HEK293 (cell line): ENCODE data around the gene HSD3B1.

Experiments used
- CTCF ChIA-PET: fragments of 350-600 bp; formaldehyde crosslinking; extraction: SDS; loops from one replicate; lab custom pipeline; 2021; ENCODE audit warnings: antibody characterized with exemption; lab: Yijun Ruan, JAX
- POLR2A ChIA-PET: fragments of 300-600 bp; formaldehyde crosslinking; extraction: SDS; loops from one replicate; lab custom pipeline; 2020; ENCODE audit warnings: antibody characterized with exemption, inconsistent platforms; lab: Yijun Ruan, JAX
- H3K27ac ChIP-seq: fragments of 200-500 bp; sonication (Bioruptor generic); 2 replicates; pipeline ENCODE4 v1.5.1; 2014; ENCODE audit warnings: low read depth, low read length, control low read depth, inconsistent platforms; ENCODE audit errors: extremely low read depth
- H3K36me3 ChIP-seq, 2 experiments: fragments of 200-500 bp in 1 of 2; sonication (Bioruptor generic) in 1 of 2; 1 replicate in 1 of 2; 2 replicates in 1 of 2; pipeline ENCODE4 v1.5.1; 2014 to 2017; ENCODE audit warnings: inconsistent platforms in 2 of 2, low read length in 2 of 2; ENCODE audit not compliant: control insufficient read depth in 2 of 2, insufficient read depth in 1 of 2
- H3K4me1 ChIP-seq: fragments of 200-500 bp; sonication (Bioruptor generic); 2 replicates; pipeline ENCODE4 v1.5.1; 2014; ENCODE audit warnings: mild to moderate bottlenecking, low read length, inconsistent platforms; ENCODE audit not compliant: control insufficient read depth, insufficient read depth
- H3K4me3 ChIP-seq: 2 replicates; pipeline ENCODE4 v1.5.1; 2011; ENCODE audit warnings: low read depth, mild to moderate bottlenecking, control low read depth, low read length, moderate library complexity
- H3K9me3 ChIP-seq: fragments of 200-500 bp; sonication (Bioruptor generic); 2 replicates; pipeline ENCODE4 v1.5.1; 2014; ENCODE audit warnings: low read depth, low read length, inconsistent platforms; ENCODE audit not compliant: control insufficient read depth, insufficient read depth
- GLIS2 ChIP-seq: fragments of 450-650 bp; formaldehyde crosslinking; IDR thresholded peaks from 2 replicates; pipeline ENCODE4 v1.5.1; 2016; ENCODE audit warnings: missing biosample characterization, missing genetic modification characterization
- HOXD13 ChIP-seq: sonication (generic); formaldehyde crosslinking; IDR thresholded peaks from 2 replicates; pipeline ENCODE4 v1.8.0; 2022; ENCODE audit warnings: missing genetic modification reagents, borderline replicate concordance
- KLF1 ChIP-seq: fragments of 450-650 bp; formaldehyde crosslinking; IDR thresholded peaks from 2 replicates; pipeline ENCODE4 v1.5.1; 2016; ENCODE audit warnings: missing biosample characterization, missing genetic modification characterization
- KLF7 ChIP-seq: fragments of 450-650 bp; formaldehyde crosslinking; IDR thresholded peaks from 2 replicates; pipeline ENCODE4 v1.5.1; 2016; ENCODE audit warnings: missing biosample characterization, missing genetic modification characterization, borderline replicate concordance
- MYNN ChIP-seq: fragments of 450-650 bp; formaldehyde crosslinking; IDR thresholded peaks from 2 replicates; pipeline ENCODE4 v1.5.1; 2016; ENCODE audit warnings: missing biosample characterization, missing genetic modification characterization, borderline replicate concordance
- OSR2 ChIP-seq: fragments of 450-650 bp; formaldehyde crosslinking; IDR thresholded peaks from 2 replicates; pipeline ENCODE4 v1.5.1; 2016; ENCODE audit warnings: missing biosample characterization, missing genetic modification characterization
- WT1 ChIP-seq: fragments of 450-650 bp; formaldehyde crosslinking; IDR thresholded peaks from 2 replicates; pipeline ENCODE4 v1.5.1; 2016; ENCODE audit warnings: missing biosample characterization, missing genetic modification characterization
- ZBTB48 ChIP-seq: fragments of 450-650 bp; formaldehyde crosslinking; IDR thresholded peaks from 2 replicates; pipeline ENCODE4 v1.5.1; 2016; ENCODE audit warnings: missing biosample characterization, missing genetic modification characterization
- ZEB2 ChIP-seq: fragments of 450-650 bp; formaldehyde crosslinking; IDR thresholded peaks from 2 replicates; pipeline ENCODE4 v1.5.1; 2016; ENCODE audit warnings: missing biosample characterization, missing genetic modification characterization
- ZFP41 ChIP-seq: fragments of 450-650 bp; formaldehyde crosslinking; IDR thresholded peaks from 2 replicates; pipeline ENCODE4 v1.5.1; 2016; ENCODE audit warnings: missing biosample characterization, missing genetic modification characterization, borderline replicate concordance
- ZIC2 ChIP-seq: fragments of 450-650 bp; formaldehyde crosslinking; IDR thresholded peaks from 2 replicates; pipeline ENCODE4 v1.5.1; 2016; ENCODE audit warnings: missing biosample characterization, missing genetic modification characterization
- ZNF175 ChIP-seq: fragments of 450-650 bp; formaldehyde crosslinking; IDR thresholded peaks from 2 replicates; pipeline ENCODE4 v1.5.1; 2016; ENCODE audit warnings: missing biosample characterization, missing genetic modification characterization
- ZNF184 ChIP-seq: fragments of 450-650 bp; IDR thresholded peaks from 2 replicates; pipeline ENCODE4 v1.5.1; 2018; ENCODE audit warnings: missing biosample characterization, mild to moderate bottlenecking, missing genetic modification characterization
- ZNF202 ChIP-seq: fragments of 450-650 bp; formaldehyde crosslinking; IDR thresholded peaks from 2 replicates; pipeline ENCODE4 v1.5.1; 2016; ENCODE audit warnings: missing biosample characterization, missing genetic modification characterization, borderline replicate concordance
- ZNF266 ChIP-seq: fragments of 450-650 bp; formaldehyde crosslinking; IDR thresholded peaks from 2 replicates; pipeline ENCODE4 v1.5.1; 2016; ENCODE audit warnings: missing biosample characterization, missing genetic modification characterization, low read depth
- ZNF311 ChIP-seq: fragments of 450-650 bp; formaldehyde crosslinking; IDR thresholded peaks from 2 replicates; pipeline ENCODE4 v1.5.1; 2017; ENCODE audit warnings: missing biosample characterization, missing genetic modification characterization, borderline replicate concordance
- ZNF350 ChIP-seq: fragments of 450-650 bp; formaldehyde crosslinking; IDR thresholded peaks from 2 replicates; pipeline ENCODE4 v1.5.0; 2017; ENCODE audit warnings: missing biosample characterization, mild to moderate bottlenecking, missing genetic modification characterization
- ZNF404 ChIP-seq: fragments of 450-650 bp; formaldehyde crosslinking; IDR thresholded peaks from 2 replicates; pipeline ENCODE4 v1.5.1; 2017; ENCODE audit warnings: missing biosample characterization, missing genetic modification characterization
- ZNF558 ChIP-seq: fragments of 450-650 bp; formaldehyde crosslinking; IDR thresholded peaks from 2 replicates; pipeline ENCODE4 v1.5.1; 2016; ENCODE audit warnings: missing biosample characterization, missing genetic modification characterization
- ZNF560 ChIP-seq: fragments of 450-650 bp; formaldehyde crosslinking; IDR thresholded peaks from 2 replicates; pipeline ENCODE4 v1.5.1; 2017; ENCODE audit warnings: missing biosample characterization, missing genetic modification characterization, borderline replicate concordance
- ZNF624 ChIP-seq: fragments of 450-650 bp; formaldehyde crosslinking; IDR thresholded peaks from 2 replicates; pipeline ENCODE4 v1.5.1; 2017; ENCODE audit warnings: missing biosample characterization, missing genetic modification characterization
- ZNF654 ChIP-seq: fragments of 450-650 bp; formaldehyde crosslinking; IDR thresholded peaks from 2 replicates; pipeline ENCODE4 v1.5.1; 2016; ENCODE audit warnings: low read depth, missing biosample characterization, missing genetic modification characterization
- ZXDB ChIP-seq: fragments of 450-650 bp; formaldehyde crosslinking; IDR thresholded peaks from 2 replicates; pipeline ENCODE4 v1.5.1; 2016; ENCODE audit warnings: missing biosample characterization, missing genetic modification characterization
- TF ChIP-seq, protein P1 (sequence below): fragments of 450-650 bp; formaldehyde crosslinking; IDR thresholded peaks from 2 replicates; pipeline ENCODE4 v1.5.1; 2016; ENCODE audit warnings: missing biosample characterization, missing genetic modification characterization
- TF ChIP-seq, protein P2 (sequence below): fragments of 450-650 bp; formaldehyde crosslinking; IDR thresholded peaks from 2 replicates; pipeline ENCODE4 v1.5.1; 2016; ENCODE audit warnings: missing biosample characterization, missing genetic modification characterization
- TF ChIP-seq, protein P3 (sequence below): fragments of 450-650 bp; IDR thresholded peaks from 2 replicates; pipeline ENCODE4 v1.5.1; 2018; ENCODE audit warnings: missing biosample characterization, missing genetic modification characterization
- TF ChIP-seq, protein P4 (sequence below): fragments of 450-650 bp; formaldehyde crosslinking; conservative IDR thresholded peaks from 2 replicates; pipeline ENCODE4 v1.5.1; 2016; ENCODE audit warnings: low read depth, missing biosample characterization, missing genetic modification characterization

Gene HSD3B1

DNA sequence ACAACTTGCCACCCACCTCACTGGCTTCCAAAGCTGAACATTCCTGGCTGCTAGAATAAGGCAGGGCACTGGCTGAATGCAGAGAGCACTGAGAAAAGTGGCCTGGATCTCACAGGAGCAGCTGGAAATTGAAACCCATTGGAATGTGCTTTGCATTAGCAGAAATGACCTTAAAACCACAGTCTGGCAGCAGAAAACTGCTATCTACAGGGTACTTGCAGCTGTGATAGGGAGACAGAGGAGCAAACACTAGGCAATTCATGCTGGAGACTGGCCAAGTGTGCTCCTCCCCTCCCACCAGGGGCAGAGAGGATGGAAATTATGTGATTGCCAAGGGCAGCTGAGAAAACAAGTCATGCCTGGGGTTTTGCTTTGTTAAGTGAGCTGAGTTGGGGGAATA, 47.2 kb downstream of the HSD3B1 start (continued):
- TF ChIP-seq, protein P1, sequence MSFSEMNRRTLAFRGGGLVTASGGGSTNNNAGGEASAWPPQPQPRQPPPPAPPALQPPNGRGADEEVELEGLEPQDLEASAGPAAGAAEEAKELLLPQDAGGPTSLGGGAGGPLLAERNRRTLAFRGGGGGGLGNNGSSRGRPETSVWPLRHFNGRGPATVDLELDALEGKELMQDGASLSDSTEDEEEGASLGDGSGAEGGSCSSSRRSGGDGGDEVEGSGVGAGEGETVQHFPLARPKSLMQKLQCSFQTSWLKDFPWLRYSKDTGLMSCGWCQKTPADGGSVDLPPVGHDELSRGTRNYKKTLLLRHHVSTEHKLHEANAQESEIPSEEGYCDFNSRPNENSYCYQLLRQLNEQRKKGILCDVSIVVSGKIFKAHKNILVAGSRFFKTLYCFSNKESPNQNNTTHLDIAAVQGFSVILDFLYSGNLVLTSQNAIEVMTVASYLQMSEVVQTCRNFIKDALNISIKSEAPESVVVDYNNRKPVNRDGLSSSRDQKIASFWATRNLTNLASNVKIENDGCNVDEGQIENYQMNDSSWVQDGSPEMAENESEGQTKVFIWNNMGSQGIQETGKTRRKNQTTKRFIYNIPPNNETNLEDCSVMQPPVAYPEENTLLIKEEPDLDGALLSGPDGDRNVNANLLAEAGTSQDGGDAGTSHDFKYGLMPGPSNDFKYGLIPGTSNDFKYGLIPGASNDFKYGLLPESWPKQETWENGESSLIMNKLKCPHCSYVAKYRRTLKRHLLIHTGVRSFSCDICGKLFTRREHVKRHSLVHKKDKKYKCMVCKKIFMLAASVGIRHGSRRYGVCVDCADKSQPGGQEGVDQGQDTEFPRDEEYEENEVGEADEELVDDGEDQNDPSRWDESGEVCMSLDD: no peak
- 0 out of 2 replicates have a peak, but pooled peaks have one; percentile 15 for TF ChIP-seq KLF1 (tag by site-specific recombination)
- 0 out of 2 replicates have a peak, but pooled peaks have one; percentile 23 for TF ChIP-seq ZEB2 (tag by site-specific recombination)
- TF ChIP-seq WT1 (tag by site-specific recombination): peak; percentile 48; the same call in 1 of the 2 replicates
- TF ChIP-seq KLF7 (tag by site-specific recombination): no peak
- TF ChIP-seq ZNF202 (tag by site-specific recombination): no peak
- no peak for TF ChIP-seq ZNF266 (tag by site-specific recombination)
- TF ChIP-seq ZBTB48: peak; percentile 19; the same call in 1 of the 2 replicates
- no peak for TF ChIP-seq HOXD13
- TF ChIP-seq, protein P2, sequence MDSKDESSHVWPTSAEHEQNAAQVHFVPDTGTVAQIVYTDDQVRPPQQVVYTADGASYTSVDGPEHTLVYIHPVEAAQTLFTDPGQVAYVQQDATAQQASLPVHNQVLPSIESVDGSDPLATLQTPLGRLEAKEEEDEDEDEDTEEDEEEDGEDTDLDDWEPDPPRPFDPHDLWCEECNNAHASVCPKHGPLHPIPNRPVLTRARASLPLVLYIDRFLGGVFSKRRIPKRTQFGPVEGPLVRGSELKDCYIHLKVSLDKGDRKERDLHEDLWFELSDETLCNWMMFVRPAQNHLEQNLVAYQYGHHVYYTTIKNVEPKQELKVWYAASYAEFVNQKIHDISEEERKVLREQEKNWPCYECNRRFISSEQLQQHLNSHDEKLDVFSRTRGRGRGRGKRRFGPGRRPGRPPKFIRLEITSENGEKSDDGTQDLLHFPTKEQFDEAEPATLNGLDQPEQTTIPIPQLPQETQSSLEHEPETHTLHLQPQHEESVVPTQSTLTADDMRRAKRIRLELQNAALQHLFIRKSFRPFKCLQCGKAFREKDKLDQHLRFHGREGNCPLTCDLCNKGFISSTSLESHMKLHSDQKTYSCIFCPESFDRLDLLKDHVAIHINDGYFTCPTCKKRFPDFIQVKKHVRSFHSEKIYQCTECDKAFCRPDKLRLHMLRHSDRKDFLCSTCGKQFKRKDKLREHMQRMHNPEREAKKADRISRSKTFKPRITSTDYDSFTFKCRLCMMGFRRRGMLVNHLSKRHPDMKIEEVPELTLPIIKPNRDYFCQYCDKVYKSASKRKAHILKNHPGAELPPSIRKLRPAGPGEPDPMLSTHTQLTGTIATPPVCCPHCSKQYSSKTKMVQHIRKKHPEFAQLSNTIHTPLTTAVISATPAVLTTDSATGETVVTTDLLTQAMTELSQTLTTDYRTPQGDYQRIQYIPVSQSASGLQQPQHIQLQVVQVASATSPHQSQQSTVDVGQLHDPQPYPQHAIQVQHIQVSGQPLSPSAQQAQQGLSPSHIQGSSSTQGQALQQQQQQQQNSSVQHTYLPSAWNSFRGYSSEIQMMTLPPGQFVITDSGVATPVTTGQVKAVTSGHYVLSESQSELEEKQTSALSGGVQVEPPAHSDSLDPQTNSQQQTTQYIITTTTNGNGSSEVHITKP (tag by site-specific recombination): peak; percentile 41; the same call in 1 of the 2 replicates
- no peak for TF ChIP-seq ZNF624 (tag by site-specific recombination)
- TF ChIP-seq ZNF654 (tag by site-specific recombination): no peak

DNA sequence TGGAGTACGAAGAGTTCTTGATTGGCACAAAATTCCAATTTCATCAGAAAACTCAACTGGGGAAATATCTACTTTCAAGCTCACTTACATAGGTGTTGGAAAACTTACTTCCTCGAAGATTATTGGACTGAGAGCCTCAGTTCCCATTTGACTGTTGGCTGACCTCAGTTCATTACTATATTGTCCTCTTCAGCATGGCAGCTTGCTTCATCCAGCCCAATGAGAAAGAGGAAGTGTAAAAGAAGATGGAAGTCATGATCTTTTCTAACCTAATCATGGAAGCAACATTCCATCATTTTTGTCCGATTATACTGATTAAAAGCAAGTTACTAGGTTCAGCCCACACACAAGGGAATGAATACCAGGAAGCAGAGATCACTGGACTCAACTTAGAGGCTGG, 49.4 kb downstream of the HSD3B1 start:
- H3K36me3 ChIP-seq: no peaks in the 10 kb centered on the region
- H3K4me3 ChIP-seq: no peak overlapping the region
- ChIA-PET CTCF (interaction anchor here (2.0 kb wide), 1 partner anchor 11 kb away, joined by 8 read pairs; no protein-coding TSS in a partner anchor), POLR2A (interaction anchor here (1.1 kb wide), 1 partner anchor 156 kb away, joined by 4 read pairs; the partner anchor contains the start of gene PHGDH)
- no peaks in the 10 kb centered on the region for H3K9me3 ChIP-seq
- no peak overlapping the region for H3K27ac ChIP-seq
- H3K4me1 ChIP-seq: peaks cover 9% of the 10 kb centered on the region
- no peak for TF ChIP-seq GLIS2 (tag by site-specific recombination)
- no peak for TF ChIP-seq ZNF350 (tag by site-specific recombination)
- TF ChIP-seq ZNF404: no peak
- no peak for TF ChIP-seq ZIC2
- TF ChIP-seq ZXDB (tag by site-specific recombination): no peak
- TF ChIP-seq ZNF558 (tag by site-specific recombination): no peak
- no peak for TF ChIP-seq OSR2 (tag by site-specific recombination)
- TF ChIP-seq ZNF560 (tag by site-specific recombination): no peak
- TF ChIP-seq ZNF311 (tag by site-specific recombination): no peak
- TF ChIP-seq, protein P3, sequence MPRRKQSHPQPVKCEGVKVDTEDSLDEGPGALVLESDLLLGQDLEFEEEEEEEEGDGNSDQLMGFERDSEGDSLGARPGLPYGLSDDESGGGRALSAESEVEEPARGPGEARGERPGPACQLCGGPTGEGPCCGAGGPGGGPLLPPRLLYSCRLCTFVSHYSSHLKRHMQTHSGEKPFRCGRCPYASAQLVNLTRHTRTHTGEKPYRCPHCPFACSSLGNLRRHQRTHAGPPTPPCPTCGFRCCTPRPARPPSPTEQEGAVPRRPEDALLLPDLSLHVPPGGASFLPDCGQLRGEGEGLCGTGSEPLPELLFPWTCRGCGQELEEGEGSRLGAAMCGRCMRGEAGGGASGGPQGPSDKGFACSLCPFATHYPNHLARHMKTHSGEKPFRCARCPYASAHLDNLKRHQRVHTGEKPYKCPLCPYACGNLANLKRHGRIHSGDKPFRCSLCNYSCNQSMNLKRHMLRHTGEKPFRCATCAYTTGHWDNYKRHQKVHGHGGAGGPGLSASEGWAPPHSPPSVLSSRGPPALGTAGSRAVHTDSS (tag by site-specific recombination): no peak
- TF ChIP-seq, protein P4, sequence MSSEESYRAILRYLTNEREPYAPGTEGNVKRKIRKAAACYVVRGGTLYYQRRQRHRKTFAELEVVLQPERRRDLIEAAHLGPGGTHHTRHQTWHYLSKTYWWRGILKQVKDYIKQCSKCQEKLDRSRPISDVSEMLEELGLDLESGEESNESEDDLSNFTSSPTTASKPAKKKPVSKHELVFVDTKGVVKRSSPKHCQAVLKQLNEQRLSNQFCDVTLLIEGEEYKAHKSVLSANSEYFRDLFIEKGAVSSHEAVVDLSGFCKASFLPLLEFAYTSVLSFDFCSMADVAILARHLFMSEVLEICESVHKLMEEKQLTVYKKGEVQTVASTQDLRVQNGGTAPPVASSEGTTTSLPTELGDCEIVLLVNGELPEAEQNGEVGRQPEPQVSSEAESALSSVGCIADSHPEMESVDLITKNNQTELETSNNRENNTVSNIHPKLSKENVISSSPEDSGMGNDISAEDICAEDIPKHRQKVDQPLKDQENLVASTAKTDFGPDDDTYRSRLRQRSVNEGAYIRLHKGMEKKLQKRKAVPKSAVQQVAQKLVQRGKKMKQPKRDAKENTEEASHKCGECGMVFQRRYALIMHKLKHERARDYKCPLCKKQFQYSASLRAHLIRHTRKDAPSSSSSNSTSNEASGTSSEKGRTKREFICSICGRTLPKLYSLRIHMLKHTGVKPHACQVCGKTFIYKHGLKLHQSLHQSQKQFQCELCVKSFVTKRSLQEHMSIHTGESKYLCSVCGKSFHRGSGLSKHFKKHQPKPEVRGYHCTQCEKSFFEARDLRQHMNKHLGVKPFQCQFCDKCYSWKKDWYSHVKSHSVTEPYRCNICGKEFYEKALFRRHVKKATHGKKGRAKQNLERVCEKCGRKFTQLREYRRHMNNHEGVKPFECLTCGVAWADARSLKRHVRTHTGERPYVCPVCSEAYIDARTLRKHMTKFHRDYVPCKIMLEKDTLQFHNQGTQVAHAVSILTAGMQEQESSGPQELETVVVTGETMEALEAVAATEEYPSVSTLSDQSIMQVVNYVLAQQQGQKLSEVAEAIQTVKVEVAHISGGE (tag by site-specific recombination): no peak
- TF ChIP-seq MYNN (tag by site-specific recombination): no peak
- TF ChIP-seq ZNF175 (tag by site-specific recombination): no peak
- no peak for TF ChIP-seq ZFP41 (tag by site-specific recombination)
- TF ChIP-seq ZNF184: no peak
